GM18498 (cell line): ENCODE measurements around the gene YAP1.
A peak's percentile ranks its signal among the peaks of the same experiment; 100 is the strongest.

Experiments used
- ATAC-seq: cut with Tn5 transposase; IDR thresholded peaks from one replicate; pipeline ENCODE4 v1.9.1; 2021; ENCODE audit warnings: mild to moderate bottlenecking, moderate library complexity; ENCODE audit not compliant: unreplicated experiment

The YAP1 gene

GRCh38 chr11:102109896-102110760 is at the start of gene YAP1:
Gene YAP1, plus strand, starts transcription at chr11:102110447. Its CDS starts 402 bp downstream, at chr11:102110849.
- ATAC-seq, result peak; percentile 87

- ATAC-seq, result no peak
Measured at GRCh38 chr11:102061276-102061675, 49.0 kb upstream of the YAP1 start.

GRCh38 chr11:102062106-102062505 is 48.1 kb upstream of the YAP1 start:
- ATAC-seq, result no peak

- no peak for ATAC-seq
Measured at GRCh38 chr11:102064316-102064715, 45.9 kb upstream of the YAP1 start.

GRCh38 chr11:102070766-102071165 is 39.5 kb upstream of the YAP1 start:
- no peak for ATAC-seq

- no peak for ATAC-seq
Measured at GRCh38 chr11:102071497-102072472, 38.5 kb upstream of the YAP1 start.

GRCh38 chr11:102073253-102073652 is 37.0 kb upstream of the YAP1 start:
- ATAC-seq, result no peak

GRCh38 chr11:102079625-102080024 is 30.6 kb upstream of the YAP1 start:
- no peak for ATAC-seq

GRCh38 chr11:102081313-102081712 is 28.9 kb upstream of the YAP1 start:
- no peak for ATAC-seq

- ATAC-seq, result no peak
Measured at GRCh38 chr11:102085864-102086551, 24.2 kb upstream of the YAP1 start.

- no peak for ATAC-seq
Measured at GRCh38 chr11:102097186-102097585, 13.1 kb upstream of the YAP1 start.

- no peak for ATAC-seq
Measured at GRCh38 chr11:102099755-102100154, 10.5 kb upstream of the YAP1 start.

- no peak for ATAC-seq
Measured at GRCh38 chr11:102108734-102109440, 1.4 kb upstream of the YAP1 start.

GRCh38 chr11:102110761-102111010 is 439 bp downstream of the YAP1 start:
- peak; percentile 23 for ATAC-seq

GRCh38 chr11:102111011-102111786 is 952 bp downstream of the YAP1 start:
- no peak for ATAC-seq

GRCh38 chr11:102111787-102112508 is 1.7 kb downstream of the YAP1 start:
- no peak for ATAC-seq

- no peak for ATAC-seq
Measured at GRCh38 chr11:102112509-102112821, 2.2 kb downstream of the YAP1 start.

GRCh38 chr11:102114032-102114431 is 3.8 kb downstream of the YAP1 start:
- no peak for ATAC-seq

- no peak for ATAC-seq
Measured at GRCh38 chr11:102115557-102115956, 5.3 kb downstream of the YAP1 start.
